ENCODE results near the gene TAGLN.

DNA sequence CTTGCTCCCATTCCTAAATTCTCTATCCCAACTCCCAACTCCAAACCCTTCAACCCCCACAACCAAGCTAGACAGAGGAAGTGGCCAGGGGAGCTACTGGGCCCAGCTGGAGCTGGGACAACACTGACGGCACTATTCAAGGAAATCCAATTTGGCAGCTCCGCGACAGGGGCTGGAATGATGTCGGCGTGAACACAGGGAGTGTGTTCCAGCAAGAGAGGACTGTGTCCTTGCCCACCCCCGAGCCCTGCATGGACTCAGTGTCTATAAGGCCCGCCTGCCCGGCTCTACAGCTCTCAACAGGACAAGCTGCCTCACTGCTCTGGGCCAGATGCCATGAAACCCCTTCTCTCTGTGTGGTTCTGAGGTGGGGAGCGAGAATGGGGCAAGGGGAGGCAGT is 21.4 kb downstream of the TAGLN start:
- TF ChIP-seq, protein P1, sequence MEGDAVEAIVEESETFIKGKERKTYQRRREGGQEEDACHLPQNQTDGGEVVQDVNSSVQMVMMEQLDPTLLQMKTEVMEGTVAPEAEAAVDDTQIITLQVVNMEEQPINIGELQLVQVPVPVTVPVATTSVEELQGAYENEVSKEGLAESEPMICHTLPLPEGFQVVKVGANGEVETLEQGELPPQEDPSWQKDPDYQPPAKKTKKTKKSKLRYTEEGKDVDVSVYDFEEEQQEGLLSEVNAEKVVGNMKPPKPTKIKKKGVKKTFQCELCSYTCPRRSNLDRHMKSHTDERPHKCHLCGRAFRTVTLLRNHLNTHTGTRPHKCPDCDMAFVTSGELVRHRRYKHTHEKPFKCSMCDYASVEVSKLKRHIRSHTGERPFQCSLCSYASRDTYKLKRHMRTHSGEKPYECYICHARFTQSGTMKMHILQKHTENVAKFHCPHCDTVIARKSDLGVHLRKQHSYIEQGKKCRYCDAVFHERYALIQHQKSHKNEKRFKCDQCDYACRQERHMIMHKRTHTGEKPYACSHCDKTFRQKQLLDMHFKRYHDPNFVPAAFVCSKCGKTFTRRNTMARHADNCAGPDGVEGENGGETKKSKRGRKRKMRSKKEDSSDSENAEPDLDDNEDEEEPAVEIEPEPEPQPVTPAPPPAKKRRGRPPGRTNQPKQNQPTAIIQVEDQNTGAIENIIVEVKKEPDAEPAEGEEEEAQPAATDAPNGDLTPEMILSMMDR (IDR thresholded peaks at IDR 0.05), result no peak
- no peak for TF ChIP-seq POLR2A (IDR thresholded peaks at IDR 0.05)
